Hematopoietic multipotent progenitor cell treated with erythropoietin and hydrocortisone succinate and interleukin-3 and kit ligand, for 15 days (in vitro differentiated cells): Measurements from ENCODE around the gene CHTF18.
"Not testable (repeated sequence)": the region's sequence is repeated elsewhere in the genome, so short reads cannot be mapped to it uniquely, and the experiment has no call there.

Source experiments
- DNase-seq: peaks from one replicate; pipeline ENCODE4 v3.0.0-alpha.2; 2015; ENCODE audit warnings: low spot score

The CHTF18 gene

GRCh38 chr16:808085-808386 is 19.6 kb downstream of the CHTF18 start:
- DNase-seq = no peak

- DNase-seq = no peak
Measured at GRCh38 chr16:813204-813915, 24.9 kb downstream of the CHTF18 start.

GRCh38 chr16:813916-814412 is 25.5 kb downstream of the CHTF18 start:
- no peak for DNase-seq

- no peak for DNase-seq
Measured at GRCh38 chr16:814974-815373, 26.6 kb downstream of the CHTF18 start.

GRCh38 chr16:815861-816260 is 27.4 kb downstream of the CHTF18 start:
- no peak for DNase-seq

GRCh38 chr16:817001-817906 is 28.8 kb downstream of the CHTF18 start:
- no peak for DNase-seq

GRCh38 chr16:818132-818531 is 29.7 kb downstream of the CHTF18 start:
- no peak for DNase-seq

GRCh38 chr16:818592-818991 is 30.2 kb downstream of the CHTF18 start:
- no peak for DNase-seq

GRCh38 chr16:819336-820043 is 31.1 kb downstream of the CHTF18 start:
- no peak for DNase-seq

GRCh38 chr16:820044-820408 is 31.6 kb downstream of the CHTF18 start:
- not testable (repeated sequence) for DNase-seq

- DNase-seq = no peak
Measured at GRCh38 chr16:820748-821147, 32.3 kb downstream of the CHTF18 start.

GRCh38 chr16:821751-822150 is 33.3 kb downstream of the CHTF18 start:
- DNase-seq = no peak

GRCh38 chr16:822174-822908 is 33.9 kb downstream of the CHTF18 start:
- no peak for DNase-seq

- DNase-seq = no peak
Measured at GRCh38 chr16:822909-823297, 34.5 kb downstream of the CHTF18 start.

- no peak for DNase-seq
Measured at GRCh38 chr16:824194-824593, 35.8 kb downstream of the CHTF18 start.

- no peak for DNase-seq
Measured at GRCh38 chr16:824601-825000, 36.2 kb downstream of the CHTF18 start.

GRCh38 chr16:825341-826061 is 37.1 kb downstream of the CHTF18 start:
- no peak for DNase-seq

GRCh38 chr16:827513-827912 is 39.1 kb downstream of the CHTF18 start:
- no peak for DNase-seq

- no peak for DNase-seq
Measured at GRCh38 chr16:828891-829290, 40.5 kb downstream of the CHTF18 start.

GRCh38 chr16:830107-830870 is 41.9 kb downstream of the CHTF18 start:
- DNase-seq = no peak
